ENCODE results near the gene SCML1. TPM values are rescaled to one million over a fixed set of nuclear protein-coding genes. Genes with fewer than 3 reads are reported as not detected.

Gene SCML1
- total RNA-seq, 1 donor from 2014 or later, result 6.8 TPM

- Histone ChIP-seq H3K9me3 (replicated peaks) (no peaks in the 10 kb centered on the region), H3K4me3 (no peak overlapping the region), H3K27me3 (ENCODE audit: low read depth) (no peaks in the 10 kb centered on the region), H3K27ac (replicated peaks) (no peak overlapping the region), H3K4me1 (no peaks in the 10 kb centered on the region), H3K36me3 (no peaks in the 10 kb centered on the region)
- no peak for TF ChIP-seq CTCF (IDR thresholded peaks at IDR 0.05; ENCODE audit: borderline replicate concordance)
- intact Hi-C loops (cut with micrococcal nuclease), result no loop called here
- no peak for DNase-seq
These were observed 61.6 kb downstream of the SCML1 start for GRCh38 chrX:17798921-17799320.

- no peaks in the 10 kb centered on the region for H3K36me3 ChIP-seq
- no peak overlapping the region for H3K27ac ChIP-seq (replicated peaks)
- DNase-seq, result no peak
- H3K27me3 ChIP-seq (ENCODE audit: low read depth), result no peaks in the 10 kb centered on the region
- H3K4me1 ChIP-seq, result no peaks in the 10 kb centered on the region
- intact Hi-C loops (cut with micrococcal nuclease), result no loop called here
- TF ChIP-seq CTCF (IDR thresholded peaks at IDR 0.05; ENCODE audit: borderline replicate concordance), result no peak
- H3K9me3 ChIP-seq (replicated peaks), result no peaks in the 10 kb centered on the region
- H3K4me3 ChIP-seq, result no peak overlapping the region
These were observed 64.1 kb downstream of the SCML1 start for GRCh38 chrX:17801431-17801830.

- Histone ChIP-seq H3K4me1 (no peaks in the 10 kb centered on the region), H3K27me3 (ENCODE audit: low read depth) (no peaks in the 10 kb centered on the region), H3K4me3 (no peak overlapping the region), H3K27ac (replicated peaks) (no peak overlapping the region), H3K9me3 (replicated peaks) (no peaks in the 10 kb centered on the region), H3K36me3 (no peaks in the 10 kb centered on the region)
- intact Hi-C loops (cut with micrococcal nuclease), result no loop called here
- DNase-seq, result no peak
- TF ChIP-seq CTCF (IDR thresholded peaks at IDR 0.05; ENCODE audit: borderline replicate concordance), result no peak
These were observed 65.5 kb downstream of the SCML1 start for GRCh38 chrX:17802756-17803155.

- Histone ChIP-seq H3K4me3 (no peak overlapping the region), H3K27ac (replicated peaks) (no peak overlapping the region), H3K4me1 (no peaks in the 10 kb centered on the region), H3K36me3 (no peaks in the 10 kb centered on the region), H3K9me3 (replicated peaks) (no peaks in the 10 kb centered on the region), H3K27me3 (ENCODE audit: low read depth) (no peaks in the 10 kb centered on the region)
- intact Hi-C loops (cut with micrococcal nuclease), result no loop called here
- no peak for DNase-seq
- TF ChIP-seq CTCF (IDR thresholded peaks at IDR 0.05; ENCODE audit: borderline replicate concordance), result no peak
These were observed 66.2 kb downstream of the SCML1 start for GRCh38 chrX:17803449-17803848.

Other genes with a start within 250 kb of the SCML1 start
- 23.6 TPM for gene RAI2, start 123.8 kb downstream of the SCML1 start, total RNA-seq